HG02973 (cell line): ENCODE data around the gene ZNF333.
"Not testable (repeated sequence)": the region's sequence is repeated elsewhere in the genome, so short reads cannot be mapped to it uniquely, and the experiment has no call there.

Experiments
- ATAC-seq: cut with Tn5 transposase; IDR thresholded peaks from one replicate; pipeline ENCODE4 v1.9.1; 2021; ENCODE audit warnings: moderate library complexity; ENCODE audit not compliant: unreplicated experiment

The ZNF333 gene

GRCh38 chr19:14695471-14695870, 5.6 kb downstream of the ZNF333 start:
- no peak for ATAC-seq

GRCh38 chr19:14699641-14700040, 9.8 kb downstream of the ZNF333 start:
- no peak for ATAC-seq

- no peak for ATAC-seq
Observed at GRCh38 chr19:14700711-14701375, 11.0 kb downstream of the ZNF333 start.

GRCh38 chr19:14703833-14704232, 14.0 kb downstream of the ZNF333 start:
- ATAC-seq: no peak

- no peak for ATAC-seq
Observed at GRCh38 chr19:14704450-14704849, 14.6 kb downstream of the ZNF333 start.

- ATAC-seq: no peak
Observed at GRCh38 chr19:14715841-14716240, 26.0 kb downstream of the ZNF333 start.

- ATAC-seq: no peak
Observed at GRCh38 chr19:14718522-14719116, 28.8 kb downstream of the ZNF333 start.

- no peak for ATAC-seq
Observed at GRCh38 chr19:14719162-14719561, 29.3 kb downstream of the ZNF333 start.

GRCh38 chr19:14722127-14722526, 32.3 kb downstream of the ZNF333 start:
- no peak for ATAC-seq

GRCh38 chr19:14728595-14728994, 38.7 kb downstream of the ZNF333 start:
- no peak for ATAC-seq

GRCh38 chr19:14731200-14731599, 41.4 kb downstream of the ZNF333 start:
- ATAC-seq: no peak

- ATAC-seq: no peak
Observed at GRCh38 chr19:14732510-14732909, 42.7 kb downstream of the ZNF333 start.

GRCh38 chr19:14733574-14733973, 43.7 kb downstream of the ZNF333 start:
- no peak for ATAC-seq

GRCh38 chr19:14735915-14736314, 46.1 kb downstream of the ZNF333 start:
- ATAC-seq: no peak

GRCh38 chr19:14746886-14747285, 57.0 kb downstream of the ZNF333 start:
- no peak for ATAC-seq

GRCh38 chr19:14748601-14749000, 58.8 kb downstream of the ZNF333 start:
- no peak for ATAC-seq

- ATAC-seq: no peak
Observed at GRCh38 chr19:14758816-14759215, 69.0 kb downstream of the ZNF333 start.

- ATAC-seq: no peak
Observed at GRCh38 chr19:14761607-14762006, 71.8 kb downstream of the ZNF333 start.

GRCh38 chr19:14762111-14762510, 72.3 kb downstream of the ZNF333 start:
- no peak for ATAC-seq

GRCh38 chr19:14763497-14764145, 73.8 kb downstream of the ZNF333 start:
- no peak for ATAC-seq

- ATAC-seq: no peak
Observed at GRCh38 chr19:14764401-14764800, 74.6 kb downstream of the ZNF333 start.

GRCh38 chr19:14765403-14765802, 75.6 kb downstream of the ZNF333 start:
- ATAC-seq: not testable (repeated sequence)
